NCI-H1048 (cell line): ENCODE data around the gene TRIM6.
"Not testable (repeated sequence)": the region's sequence is repeated elsewhere in the genome, so short reads cannot be mapped to it uniquely, and the experiment has no call there.

Source experiments
- DNase-seq: peaks from one replicate; lab custom pipeline; 2025; lab: John Stamatoyannopoulos, UW

The TRIM6 gene

GRCh38 chr11:5603326-5603725 is 6.9 kb downstream of the TRIM6 start:
- DNase-seq: no peak

GRCh38 chr11:5604896-5605295 is 8.5 kb downstream of the TRIM6 start:
- DNase-seq: no peak

GRCh38 chr11:5605849-5606248 is 9.4 kb downstream of the TRIM6 start:
- no peak for DNase-seq

- DNase-seq: no peak
Measured at GRCh38 chr11:5608808-5609207, 12.4 kb downstream of the TRIM6 start.

GRCh38 chr11:5610446-5610845 is 14.0 kb downstream of the TRIM6 start:
- no peak for DNase-seq

GRCh38 chr11:5611627-5612026 is 15.2 kb downstream of the TRIM6 start:
- no peak for DNase-seq

- no peak for DNase-seq
Measured at GRCh38 chr11:5618807-5619206, 22.4 kb downstream of the TRIM6 start.

- no peak for DNase-seq
Measured at GRCh38 chr11:5620651-5621521, 24.4 kb downstream of the TRIM6 start.

GRCh38 chr11:5621580-5621979 is 25.1 kb downstream of the TRIM6 start:
- no peak for DNase-seq

GRCh38 chr11:5622802-5623201 is 26.4 kb downstream of the TRIM6 start:
- no peak for DNase-seq

- DNase-seq: peak; percentile 18
Measured at GRCh38 chr11:5624489-5625279, 28.2 kb downstream of the TRIM6 start, which contains the start of gene TRIM34. Gene TRIM34, plus strand, starts transcription at chr11:5625001. Its CDS starts 7,331 bp downstream, at chr11:5632332.

- no peak for DNase-seq
Measured at GRCh38 chr11:5625281-5625680, 28.8 kb downstream of the TRIM6 start.

GRCh38 chr11:5626196-5626595 is 29.8 kb downstream of the TRIM6 start:
- no peak for DNase-seq

- DNase-seq: no peak
Measured at GRCh38 chr11:5631417-5631816, 35.0 kb downstream of the TRIM6 start.

- no peak for DNase-seq
Measured at GRCh38 chr11:5631969-5632635, 35.7 kb downstream of the TRIM6 start.

GRCh38 chr11:5639953-5640352 is 43.5 kb downstream of the TRIM6 start:
- no peak for DNase-seq

- DNase-seq: no peak
Measured at GRCh38 chr11:5643585-5643984, 47.1 kb downstream of the TRIM6 start.

- no peak for DNase-seq
Measured at GRCh38 chr11:5646139-5646538, 49.7 kb downstream of the TRIM6 start.

- no peak for DNase-seq
Measured at GRCh38 chr11:5655474-5655873, 59.0 kb downstream of the TRIM6 start.

GRCh38 chr11:5656956-5657355 is 60.5 kb downstream of the TRIM6 start:
- DNase-seq: not testable (repeated sequence)

GRCh38 chr11:5658318-5658717 is 61.9 kb downstream of the TRIM6 start:
- DNase-seq: no peak
